Ureter (tissue), 1 donor: ENCODE data around the gene ZSCAN4. TPM values are rescaled to one million over a fixed set of nuclear protein-coding genes. Genes with fewer than 3 reads are reported as not detected.
A peak's percentile ranks its signal among the peaks of the same experiment; 100 is the strongest.

ENCODE experiments used
- DNase-seq: peaks from one replicate; pipeline ENCODE4 v3.0.0-alpha.2; 2020; ENCODE audit warnings: low spot score
- total RNA-seq: library from RNA; stranded (reverse); gene quantifications from one replicate; pipeline ENCODE4 v1.2.4, GENCODE V29; 2023
- donor health status: DM: yes; HTN: yes; CAD: no.

ZSCAN4 gene
- total RNA-seq, result 1.7 TPM

DNA sequence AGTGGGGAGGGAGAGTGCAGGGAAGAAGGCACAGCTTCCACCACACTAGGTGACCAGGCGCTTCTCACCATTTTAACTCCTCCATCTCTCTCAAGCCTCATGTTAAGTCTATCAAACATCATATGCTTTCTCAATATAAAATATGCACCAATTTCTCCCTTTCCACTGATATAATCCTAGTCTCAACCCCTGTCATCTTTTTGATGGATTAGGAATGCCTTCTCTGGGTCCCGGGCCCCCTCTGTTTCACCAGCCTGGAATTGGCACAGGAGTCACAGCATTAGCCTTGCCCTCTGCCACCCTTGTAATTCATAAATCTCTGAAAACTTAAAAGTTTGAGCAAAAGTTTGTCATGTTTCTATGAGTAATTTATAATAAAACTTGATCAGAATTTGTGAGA is at the start of gene ZSCAN4:
Gene ZSCAN4, plus strand, starts transcription at position 301 of the 400 bp plus-strand sequence. CDS start 7,211 bp downstream, outside the sequence.
- DNase-seq, result peak; percentile 8

DNA sequence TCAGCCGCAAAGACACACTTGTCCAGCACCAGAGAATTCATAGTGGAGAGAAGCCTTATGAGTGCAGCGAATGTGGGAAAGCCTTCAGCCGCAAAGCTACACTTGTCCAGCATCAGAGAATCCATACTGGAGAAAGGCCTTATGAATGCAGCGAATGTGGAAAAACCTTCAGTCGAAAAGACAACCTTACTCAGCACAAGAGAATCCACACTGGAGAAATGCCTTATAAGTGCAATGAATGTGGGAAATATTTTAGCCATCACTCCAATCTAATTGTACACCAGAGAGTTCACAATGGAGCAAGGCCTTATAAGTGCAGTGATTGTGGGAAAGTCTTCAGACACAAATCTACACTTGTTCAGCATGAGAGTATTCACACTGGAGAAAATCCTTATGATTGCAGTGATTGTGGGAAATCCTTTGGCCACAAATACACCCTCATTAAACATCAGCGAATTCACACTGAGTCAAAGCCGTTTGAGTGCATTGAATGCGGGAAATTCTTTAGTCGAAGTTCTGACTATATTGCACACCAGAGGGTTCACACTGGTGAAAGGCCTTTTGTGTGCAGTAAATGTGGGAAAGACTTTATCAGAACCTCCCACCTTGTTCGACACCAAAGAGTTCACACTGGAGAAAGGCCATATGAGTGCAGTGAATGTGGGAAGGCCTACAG is 47.9 kb upstream of the ZSCAN4 start:
- DNase-seq, result no peak

DNA sequence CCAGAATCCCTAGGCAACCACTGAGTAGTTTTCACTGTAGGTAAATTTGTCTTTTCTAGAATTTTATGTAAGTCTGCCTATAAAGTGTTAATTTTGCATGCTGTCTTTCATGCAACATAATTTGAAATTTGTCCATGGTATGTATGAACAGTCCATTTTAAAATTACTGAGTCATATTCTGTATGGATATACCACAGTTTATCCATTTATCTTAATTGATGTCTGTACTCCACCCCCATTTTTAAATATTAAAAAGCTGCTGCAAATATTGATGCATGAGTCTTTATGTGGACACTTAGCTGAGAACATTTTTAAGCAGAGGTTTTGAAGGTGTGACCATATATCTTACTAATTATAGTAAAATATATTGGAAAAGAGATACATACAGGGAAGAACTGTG is 45.6 kb upstream of the ZSCAN4 start:
- DNase-seq, result no peak

GRCh38 chr19:57632987-57633831 is 35.5 kb upstream of the ZSCAN4 start, which contains the start of gene ZNF211:
Gene ZNF211 (plus strand): TSS chr19:57633168. CDS start chr19:57633347, 179 bp downstream.
- DNase-seq, result peak; percentile 94

GRCh38 chr19:57633832-57634131 is 35.0 kb upstream of the ZSCAN4 start:
- no peak for DNase-seq

- DNase-seq, result no peak
Measured at GRCh38 chr19:57637379-57637778, 31.4 kb upstream of the ZSCAN4 start.

DNA sequence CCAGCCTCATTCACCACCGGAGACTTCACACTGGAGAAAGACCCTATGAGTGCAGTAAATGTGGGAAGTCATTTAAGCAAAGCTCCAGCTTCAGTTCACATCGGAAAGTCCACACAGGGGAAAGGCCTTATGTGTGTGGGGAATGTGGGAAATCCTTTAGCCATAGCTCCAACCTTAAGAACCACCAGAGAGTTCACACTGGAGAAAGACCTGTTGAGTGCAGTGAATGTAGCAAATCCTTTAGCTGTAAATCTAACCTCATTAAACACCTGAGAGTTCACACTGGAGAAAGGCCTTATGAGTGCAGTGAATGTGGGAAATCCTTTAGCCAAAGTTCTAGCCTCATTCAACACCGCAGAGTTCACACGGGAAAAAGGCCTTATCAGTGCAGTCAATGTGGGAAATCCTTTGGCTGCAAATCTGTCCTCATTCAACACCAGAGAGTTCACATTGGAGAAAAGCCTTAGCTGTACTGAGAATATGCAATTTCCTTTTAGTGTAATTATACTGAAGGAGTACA is 27.0 kb upstream of the ZSCAN4 start:
- DNase-seq, result no peak

DNA sequence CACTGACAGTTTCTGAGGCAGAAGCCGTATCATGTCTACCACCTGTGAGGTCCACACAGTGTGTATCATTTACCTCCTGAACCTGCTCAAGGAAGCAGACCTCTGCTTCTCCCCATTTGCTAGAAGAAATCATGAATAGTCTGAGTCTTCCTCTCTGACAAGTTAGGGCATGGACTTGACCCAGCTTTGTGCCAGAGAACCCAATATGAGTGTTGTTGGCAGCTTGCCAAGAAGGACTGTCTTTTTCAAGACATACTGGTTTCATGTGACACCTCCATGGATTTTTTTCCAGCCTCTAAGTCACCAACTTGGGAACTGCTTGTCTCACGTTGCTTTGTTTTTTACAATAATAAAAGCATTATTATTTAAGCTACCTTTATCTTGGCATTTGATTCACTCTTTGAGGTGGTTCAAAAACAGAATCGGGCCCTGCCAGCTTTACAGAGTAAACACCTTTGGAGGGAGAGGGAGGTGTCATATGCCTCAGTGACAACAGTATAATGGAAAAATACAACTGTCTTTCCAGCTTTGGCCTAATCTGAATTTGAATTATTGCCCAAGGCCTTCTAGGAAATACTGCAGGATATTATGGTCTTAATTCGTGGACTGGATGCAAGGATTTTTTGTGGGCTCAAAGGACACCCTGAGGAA is 26.2 kb upstream of the ZSCAN4 start:
- peak; percentile 75 for DNase-seq

DNA sequence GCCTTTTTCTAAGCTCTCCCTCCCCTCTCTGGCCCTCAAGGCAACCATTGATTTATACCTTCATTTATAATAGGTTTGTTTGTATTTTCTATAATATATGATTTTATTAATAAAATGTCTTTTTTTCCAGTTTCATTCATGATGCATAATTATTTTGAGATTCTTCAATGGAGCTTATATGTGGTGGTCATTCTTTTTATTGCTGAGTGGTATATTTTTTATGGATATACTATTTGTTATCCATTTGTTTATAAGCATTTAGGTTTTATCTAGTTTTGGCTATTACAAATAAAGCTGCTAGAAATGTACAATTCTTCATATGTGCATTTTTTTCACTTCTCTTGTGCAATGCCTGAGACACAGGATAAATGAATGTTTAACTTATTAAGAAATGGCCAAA is 25.0 kb upstream of the ZSCAN4 start:
- no peak for DNase-seq

GRCh38 chr19:57648331-57649003 is 20.3 kb upstream of the ZSCAN4 start:
- DNase-seq, result peak; percentile 15

GRCh38 chr19:57651654-57651996 is 17.1 kb upstream of the ZSCAN4 start:
- DNase-seq, result no peak

GRCh38 chr19:57653689-57654088 is 15.0 kb upstream of the ZSCAN4 start:
- no peak for DNase-seq

GRCh38 chr19:57655443-57655842 is 13.3 kb upstream of the ZSCAN4 start:
- DNase-seq, result no peak

DNA sequence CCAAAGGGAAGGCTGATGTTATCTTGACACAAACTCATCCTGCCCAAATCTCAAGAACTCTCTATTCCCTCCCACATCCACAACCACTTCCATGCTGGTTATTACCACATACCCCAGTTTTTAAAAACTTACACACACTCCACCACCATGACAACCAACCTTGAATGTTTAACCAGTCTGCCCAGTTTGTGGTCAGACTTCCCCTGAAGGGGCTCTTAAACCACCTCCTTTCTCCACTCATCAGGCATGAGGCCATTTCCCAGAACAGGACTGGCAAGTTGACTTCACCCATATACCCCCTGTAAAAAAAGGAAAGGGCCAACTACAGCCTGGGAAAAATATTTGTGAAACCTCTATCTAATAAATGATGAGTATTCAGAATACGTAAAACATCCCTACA is 12.4 kb upstream of the ZSCAN4 start:
- DNase-seq, result no peak

- DNase-seq, result peak; percentile 50
Measured at GRCh38 chr19:57664269-57665127, 4.2 kb upstream of the ZSCAN4 start.

DNA sequence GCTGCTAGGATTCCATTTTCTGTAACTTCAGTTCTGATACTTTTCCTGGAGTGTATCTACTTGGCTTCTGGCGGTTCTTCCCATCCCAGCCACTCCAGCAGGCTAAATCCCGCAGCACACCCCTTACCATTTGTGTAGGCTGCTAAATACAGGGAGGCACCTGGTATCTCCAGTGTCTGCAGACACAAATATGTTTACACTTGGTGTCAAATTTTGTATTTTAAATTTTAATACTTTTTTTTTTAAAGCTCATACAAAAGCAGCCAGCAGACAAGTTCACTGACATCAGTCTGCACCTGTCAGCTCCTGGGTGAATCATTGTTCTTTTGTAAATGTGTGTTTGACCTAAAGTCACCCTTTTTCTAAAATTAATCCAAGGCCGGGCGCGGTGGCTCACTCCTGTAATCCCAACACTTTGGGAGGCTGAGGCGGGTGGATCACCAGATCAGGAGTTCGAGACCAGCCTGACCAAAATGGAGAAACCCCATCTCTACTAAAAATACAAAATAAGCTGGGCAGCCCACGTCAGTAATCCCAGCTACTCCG is 3.4 kb upstream of the ZSCAN4 start:
- peak; percentile 28 for DNase-seq

DNA sequence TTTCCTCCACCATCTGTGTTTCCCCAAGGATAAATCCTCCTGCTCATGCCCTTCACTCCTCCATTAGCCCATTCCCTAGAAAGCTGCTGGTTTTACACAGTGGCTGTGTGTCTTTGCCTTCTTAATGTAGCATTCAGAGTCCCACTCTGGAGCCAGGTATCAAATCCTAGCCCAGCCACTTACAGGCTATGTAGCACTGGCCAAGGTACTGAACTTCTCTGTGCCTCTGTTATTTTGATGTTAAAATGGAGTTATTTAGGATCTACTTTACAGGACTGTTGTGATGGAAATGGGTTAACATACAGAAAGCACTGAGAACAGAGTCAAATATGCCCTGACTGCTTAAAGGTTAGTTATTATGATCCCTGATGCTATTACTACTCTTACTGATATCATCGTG is 1.5 kb upstream of the ZSCAN4 start:
- peak; percentile 23 for DNase-seq

GRCh38 chr19:57671124-57671895 is 2.6 kb downstream of the ZSCAN4 start:
- no peak for DNase-seq

DNA sequence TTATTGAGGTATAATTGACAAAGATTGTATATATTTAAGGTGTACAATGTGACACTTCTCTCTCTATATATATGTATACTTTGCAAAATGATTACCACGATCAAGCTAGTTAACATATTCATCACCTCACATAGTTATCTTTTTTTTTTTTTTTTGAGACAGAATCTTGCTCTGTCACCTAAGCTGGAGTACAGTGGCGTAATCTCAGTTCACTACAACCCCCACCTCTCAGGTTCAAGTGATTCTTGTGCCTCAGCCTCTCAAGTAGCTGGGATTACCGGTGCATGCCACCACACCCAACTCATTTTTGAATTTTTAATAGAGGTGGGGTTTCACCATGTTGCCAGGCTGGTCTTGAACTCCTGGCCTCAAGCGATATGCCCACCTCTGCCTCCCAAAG is 3.7 kb downstream of the ZSCAN4 start:
- peak; percentile 3 for DNase-seq

DNA sequence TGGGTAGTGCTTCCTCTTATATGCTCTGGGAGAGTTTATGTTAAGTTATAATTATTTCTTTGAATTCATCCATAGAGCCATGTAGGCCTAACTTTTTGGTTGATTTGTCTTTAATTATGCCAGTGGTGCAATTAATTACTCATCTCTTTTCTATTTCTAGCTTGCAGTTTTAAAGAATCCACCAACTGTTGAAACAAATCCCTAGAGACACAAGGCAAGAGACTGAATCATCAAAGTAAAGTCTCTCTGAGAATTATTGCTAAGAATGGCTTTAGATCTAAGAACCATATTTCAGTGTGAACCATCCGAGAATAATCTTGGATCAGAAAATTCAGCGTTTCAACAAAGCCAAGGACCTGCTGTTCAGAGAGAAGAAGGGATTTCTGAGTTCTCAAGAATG is 7.1 kb downstream of the ZSCAN4 start:
- no peak for DNase-seq
